ENCODE data around the gene FAM50B. TPM values are rescaled to one million over a fixed set of nuclear protein-coding genes. Genes with fewer than 3 reads are reported as not detected.

FAM50B gene
- total and polyA plus RNA-seq, 2 of the 13 experiments (the other 11 are each of a cell fraction or from before 2014, with no cell fraction given), result 0.05 TPM; not detected in 1

- TF ChIP-seq ZNF770 (CRISPR knock-in tag; IDR thresholded peaks at IDR 0.05) (no peak), MLX (CRISPR knock-in tag; IDR thresholded peaks at IDR 0.05) (no peak), ZNF790 (CRISPR knock-in tag; IDR thresholded peaks at IDR 0.05; ENCODE audit: borderline replicate concordance) (no peak), BRD4 (CRISPR knock-in tag; IDR thresholded peaks at IDR 0.05) (peak; percentile 70; the same call in 1 of the 2 replicates), SMARCC2 (IDR thresholded peaks at IDR 0.05) (no peak), RXRA (CRISPR knock-in tag; IDR thresholded peaks at IDR 0.05) (peak; percentile 49; the same call in 1 of the 2 replicates), ZNF891 (CRISPR knock-in tag; IDR thresholded peaks at IDR 0.05) (no peak), THAP7 (CRISPR knock-in tag; IDR thresholded peaks at IDR 0.05) (no peak; the same call in 1 of the 2 replicates), TCF12 (IDR thresholded peaks at IDR 0.05) (no peak), TCF12 (CRISPR knock-in tag; IDR thresholded peaks at IDR 0.05) (peak; percentile 5; the same call in 1 of the 2 replicates), JUN (CRISPR knock-in tag; IDR thresholded peaks at IDR 0.05) (no peak), ZNF788 (CRISPR knock-in tag; IDR thresholded peaks at IDR 0.05; ENCODE audit: borderline replicate concordance) (peak; percentile 69), SNRNP70 (IDR thresholded peaks at IDR 0.05; ENCODE audit: low read depth, low read length) (no peak), ZNF337 (CRISPR knock-in tag; IDR thresholded peaks at IDR 0.05; ENCODE audit: borderline replicate concordance, low read depth) (no peak), NKX3-1 (CRISPR knock-in tag; IDR thresholded peaks at IDR 0.05) (no peak), ZSCAN21 (CRISPR knock-in tag; IDR thresholded peaks at IDR 0.05; ENCODE audit: borderline replicate concordance) (peak; percentile 75), PHF20 (CRISPR knock-in tag; IDR thresholded peaks at IDR 0.05) (no peak), ZNF468 (CRISPR knock-in tag; IDR thresholded peaks at IDR 0.05) (no peak), SIX1 (CRISPR knock-in tag; IDR thresholded peaks at IDR 0.05; ENCODE audit: borderline replicate concordance) (no peak), ZNF138 (CRISPR knock-in tag; IDR thresholded peaks at IDR 0.05; ENCODE audit: low read depth) (no peak), ZBTB46 (CRISPR knock-in tag; IDR thresholded peaks at IDR 0.05; ENCODE audit: borderline replicate concordance) (no peak), ZSCAN20 (CRISPR knock-in tag; IDR thresholded peaks at IDR 0.05; ENCODE audit: borderline replicate concordance) (no peak), ZNF563 (CRISPR knock-in tag; IDR thresholded peaks at IDR 0.05) (no peak), ZBTB7B (CRISPR knock-in tag; IDR thresholded peaks at IDR 0.05) (no peak)
Measured at GRCh38 chr6:3841711-3842565, 7.2 kb upstream of the FAM50B start (continued).

All from HepG2 (cell line).